NT2/D1 (cell line): ENCODE results near the gene BTK.
A peak's percentile ranks its signal among the peaks of the same experiment; 100 is the strongest.

Source experiments
- DNase-seq: peaks from one replicate; pipeline ENCODE4 v3.0.0-alpha.2; 2011; ENCODE audit warnings: low read depth, low spot score
- H3K27me3 ChIP-seq: 2 replicates; pipeline ENCODE4 v1.6.0; 2011; ENCODE audit warnings: mild to moderate bottlenecking; ENCODE audit not compliant: insufficient read length, insufficient read depth
- H3K36me3 ChIP-seq: 2 replicates; pipeline ENCODE4 v1.6.1; 2011; ENCODE audit warnings: mild to moderate bottlenecking, low read length, mixed read lengths; ENCODE audit not compliant: insufficient read depth, insufficient read length
- H3K4me1 ChIP-seq: 2 replicates; pipeline ENCODE4 v1.5.1; 2011; ENCODE audit not compliant: insufficient read depth, insufficient read length
- H3K4me3 ChIP-seq: 2 replicates; pipeline ENCODE4 v1.5.1; 2011; ENCODE audit warnings: low read depth; ENCODE audit not compliant: insufficient read length
- H3K9ac ChIP-seq: 2 replicates; pipeline ENCODE4 v1.6.0; 2011; ENCODE audit warnings: low read depth; ENCODE audit not compliant: insufficient read length
- H3K9me3 ChIP-seq: 2 replicates; pipeline ENCODE4 v1.5.1; 2011; ENCODE audit warnings: mild to moderate bottlenecking, low read length; ENCODE audit not compliant: insufficient read depth
- SUZ12 ChIP-seq: IDR thresholded peaks from 2 replicates; pipeline ENCODE4 v1.6.1; 2011; ENCODE audit not compliant: insufficient read length, insufficient read depth; ENCODE audit errors: extremely low read depth
- YY1 ChIP-seq: IDR thresholded peaks from 2 replicates; pipeline ENCODE4 v1.6.1; 2011; ENCODE audit not compliant: insufficient read length, insufficient read depth
- ZNF274 ChIP-seq: IDR thresholded peaks from 2 replicates; pipeline ENCODE4 v1.6.1; 2011; ENCODE audit warnings: mild to moderate bottlenecking, low read depth, low read length

BTK gene

GRCh38 chrX:101393530-101394305 lies 7.7 kb upstream of the BTK start:
- peak overlapping the region; percentile 51 for H3K9ac ChIP-seq
- no peaks in the 10 kb centered on the region for H3K9me3 ChIP-seq
- H3K4me3 ChIP-seq: peak overlapping the region; percentile 11
- no peak for TF ChIP-seq SUZ12
- TF ChIP-seq ZNF274: no peak
- no peak for TF ChIP-seq YY1
- peaks cover 50% of the 10 kb centered on the region for H3K36me3 ChIP-seq
- H3K27me3 ChIP-seq: no peaks in the 10 kb centered on the region
- no peak for DNase-seq
- no peaks in the 10 kb centered on the region for H3K4me1 ChIP-seq

GRCh38 chrX:101391831-101392230 lies 5.8 kb upstream of the BTK start:
- no peak for TF ChIP-seq ZNF274
- TF ChIP-seq SUZ12: no peak
- no peak for TF ChIP-seq YY1
- Histone ChIP-seq H3K27me3 (no peaks in the 10 kb centered on the region), H3K4me3 (peak overlapping the region; percentile 97), H3K4me1 (peaks cover under 1% of the 10 kb centered on the region), H3K9ac (peak overlapping the region; percentile 99), H3K36me3 (peaks cover 46% of the 10 kb centered on the region), H3K9me3 (no peaks in the 10 kb centered on the region)
- DNase-seq: no peak

DNA sequence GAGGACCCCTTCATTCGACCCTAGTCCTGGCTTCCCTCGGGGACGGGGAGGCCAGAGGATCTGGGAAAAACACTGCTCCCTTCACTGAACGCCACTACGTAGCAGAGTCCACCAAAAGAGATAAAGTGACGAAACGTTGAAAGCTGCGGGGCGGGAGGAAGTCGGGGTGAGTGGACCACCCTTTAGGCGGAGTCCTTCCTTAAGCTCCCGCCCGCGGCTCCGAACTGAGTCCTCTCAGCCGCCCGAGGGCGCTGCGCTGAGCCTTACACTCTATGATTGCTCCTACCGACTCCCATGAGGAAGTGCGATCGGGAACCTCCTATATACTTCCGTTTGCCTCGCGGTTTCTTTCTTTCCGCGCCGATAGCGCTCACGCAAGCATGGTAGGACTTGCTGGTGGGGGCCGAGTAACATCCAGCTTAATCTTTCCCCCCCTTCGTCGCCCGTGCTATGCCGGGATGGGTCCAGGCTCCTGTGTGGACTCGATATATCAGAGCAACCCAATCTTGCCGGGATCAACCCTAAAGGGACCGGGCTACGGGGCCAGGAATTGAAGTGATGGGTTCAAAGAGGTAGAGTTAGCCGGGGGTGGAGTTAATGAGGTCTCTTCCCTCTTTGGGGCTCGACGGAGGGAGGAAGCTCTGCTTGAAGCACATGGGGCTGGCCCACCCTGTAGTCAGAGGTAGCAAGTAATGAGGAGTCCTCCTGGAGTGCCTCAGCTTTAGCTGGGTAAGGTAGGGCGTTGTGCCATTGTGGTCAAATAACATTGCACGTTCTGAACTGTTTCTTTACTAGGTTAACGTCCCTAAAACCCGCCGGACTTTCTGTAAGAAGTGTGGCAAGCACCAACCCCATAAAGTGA lies 4.9 kb upstream of the BTK start, which contains the start of gene RPL36A:
Gene RPL36A, plus strand, starts transcription at position 348 of the 862 bp plus-strand sequence. Its CDS starts 33 bp downstream, at position 381.
- Histone ChIP-seq H3K4me1 (peaks cover 3% of the 10 kb centered on the region), H3K9ac (peak within 1 kb of the TSS; percentile 99), H3K36me3 (peaks cover 40% of the 10 kb centered on the region), H3K4me3 (peak within 1 kb of the TSS; percentile 97), H3K27me3 (no peaks in the 10 kb centered on the region), H3K9me3 (no peaks in the 10 kb centered on the region)
- no peak for TF ChIP-seq ZNF274
- no peak for TF ChIP-seq SUZ12
- TF ChIP-seq YY1: no peak
- DNase-seq: peak; percentile 86

- no peak for DNase-seq
- TF ChIP-seq ZNF274 (no peak), SUZ12 (no peak), YY1 (no peak)
- no peak overlapping the region for H3K9ac ChIP-seq
- H3K4me1 ChIP-seq: peaks cover 3% of the 10 kb centered on the region
- peaks cover 25% of the 10 kb centered on the region for H3K36me3 ChIP-seq
- no peak overlapping the region for H3K4me3 ChIP-seq
- H3K27me3 ChIP-seq: no peaks in the 10 kb centered on the region
- H3K9me3 ChIP-seq: no peaks in the 10 kb centered on the region
Observed at GRCh38 chrX:101388604-101389003, 2.6 kb upstream of the BTK start.

- TF ChIP-seq SUZ12 (no peak), YY1 (no peak), ZNF274 (no peak)
- peaks cover 5% of the 10 kb centered on the region for H3K36me3 ChIP-seq
- H3K4me1 ChIP-seq: peaks cover 3% of the 10 kb centered on the region
- no peak for DNase-seq
- no peak overlapping the region for H3K4me3 ChIP-seq
- H3K9me3 ChIP-seq: no peaks in the 10 kb centered on the region
- no peak overlapping the region for H3K9ac ChIP-seq
- H3K27me3 ChIP-seq: no peaks in the 10 kb centered on the region
Observed at GRCh38 chrX:101386542-101386885, 523 bp upstream of the BTK start.

GRCh38 chrX:101385026-101385684 lies 836 bp downstream of the BTK start:
- Histone ChIP-seq H3K4me3 (no peak overlapping the region), H3K27me3 (no peaks in the 10 kb centered on the region), H3K4me1 (peaks cover 3% of the 10 kb centered on the region), H3K36me3 (no peaks in the 10 kb centered on the region), H3K9me3 (no peaks in the 10 kb centered on the region), H3K9ac (no peak overlapping the region)
- DNase-seq: no peak
- no peak for TF ChIP-seq ZNF274

DNA sequence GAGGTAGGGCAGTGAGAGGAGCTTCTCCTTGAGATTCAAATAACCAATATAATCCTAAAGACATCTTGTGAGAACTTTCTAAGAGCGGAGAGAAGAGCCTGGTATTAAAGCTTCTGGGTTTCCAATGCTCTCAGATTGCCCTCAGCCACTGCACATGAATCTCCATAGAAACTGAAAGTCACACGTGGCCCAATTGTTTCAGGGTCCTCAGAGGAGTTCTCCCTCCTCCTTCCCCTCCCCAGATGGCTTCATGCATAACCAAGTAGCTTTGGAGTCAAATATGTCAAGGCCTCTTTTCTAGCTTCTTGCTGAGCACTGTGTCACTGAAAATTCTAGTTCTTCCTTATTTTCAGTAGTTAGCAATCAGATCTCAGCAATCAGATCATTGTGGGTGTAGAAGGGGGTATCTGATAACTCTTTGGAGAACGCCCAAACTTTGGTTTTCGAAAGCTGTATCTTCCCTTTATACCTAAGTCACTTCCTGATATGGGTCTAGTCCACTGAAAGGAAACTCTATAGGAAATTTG lies 2.2 kb downstream of the BTK start:
- Histone ChIP-seq H3K27me3 (no peaks in the 10 kb centered on the region), H3K9me3 (no peaks in the 10 kb centered on the region), H3K36me3 (no peaks in the 10 kb centered on the region), H3K9ac (no peak overlapping the region), H3K4me3 (no peak overlapping the region), H3K4me1 (peaks cover 3% of the 10 kb centered on the region)
- TF ChIP-seq SUZ12 (no peak), YY1 (no peak), ZNF274 (no peak)
- DNase-seq: no peak
